Caco-2 (cell line): ENCODE data around the gene RPS6KA2. TPM values are rescaled to one million over a fixed set of nuclear protein-coding genes. Genes with fewer than 3 reads are reported as not detected.

Experiments used
- BruUV-seq: library from RNA; stranded (reverse); fragments of 400-500 nt; replicated peaks from 2 replicates; lab custom pipeline; 2021; lab: Mats Ljungman, UMichigan
- CTCF ChIA-PET: fragments of 300-600 bp; sonication (Branson Sonifier 250); formaldehyde crosslinking; loops from one replicate; lab custom pipeline; 2022; ENCODE audit warnings: antibody characterized with exemption; lab: Charles Lee
- POLR2A ChIA-PET: fragments of 300-600 bp; sonication (Branson Sonifier 250); formaldehyde crosslinking; loops from one replicate; lab custom pipeline; 2022; ENCODE audit warnings: antibody characterized with exemption; lab: Charles Lee
- DNase-seq, 2 experiments: peaks; one replicate each; pipeline versions ENCODE4 v3.0.0 to v3.0.0-alpha.2; 2020 to 2022
- H3K27me3 ChIP-seq: replicated peaks from 2 replicates; pipeline ENCODE4 v1.6.0; 2011; ENCODE audit warnings: low read length; ENCODE audit not compliant: control insufficient read depth, insufficient read depth
- H3K36me3 ChIP-seq: 2 replicates; pipeline ENCODE4 v1.5.1; 2011; ENCODE audit warnings: low read length; ENCODE audit not compliant: control insufficient read depth, insufficient read depth
- H3K4me1 ChIP-seq: fragments of 250-450 bp; sonication (Bioruptor Pico); 2 replicates; pipeline ENCODE4 v1.5.1; 2020; ENCODE audit warnings: mild to moderate bottlenecking
- H3K4me3 ChIP-seq: 2 replicates; pipeline ENCODE4 v1.5.1; 2011; ENCODE audit warnings: low read depth, mild to moderate bottlenecking, control low read depth, low read length
- H3K9me3 ChIP-seq: fragments of 250-450 bp; sonication (Bioruptor Pico); 2 replicates; pipeline ENCODE4 v1.5.1; 2020; ENCODE audit warnings: mild to moderate bottlenecking, moderate library complexity
- H3K27ac Mint-ChIP-seq: one replicate; pipeline ENCODE4 v1.8.0; 2022; ENCODE audit warnings: mixed read lengths; ENCODE audit not compliant: unreplicated experiment
- H3K27me3 Mint-ChIP-seq: one replicate; pipeline ENCODE4 v1.8.0; 2022; ENCODE audit warnings: mixed read lengths; ENCODE audit not compliant: insufficient read depth, unreplicated experiment
- H3K36me3 Mint-ChIP-seq: one replicate; pipeline ENCODE4 v1.8.0; 2022; ENCODE audit warnings: mild to moderate bottlenecking, mixed read lengths; ENCODE audit not compliant: insufficient read depth, unreplicated experiment
- H3K4me1 Mint-ChIP-seq: one replicate; pipeline ENCODE4 v1.8.0; 2022; ENCODE audit warnings: low read depth, mixed read lengths; ENCODE audit not compliant: unreplicated experiment
- H3K4me3 Mint-ChIP-seq: one replicate; pipeline ENCODE4 v1.8.0; 2022; ENCODE audit warnings: mild to moderate bottlenecking, moderate library complexity, mixed read lengths; ENCODE audit not compliant: unreplicated experiment
- H3K9me3 Mint-ChIP-seq: one replicate; pipeline ENCODE4 v1.8.0; 2022; ENCODE audit warnings: mixed read lengths; ENCODE audit not compliant: unreplicated experiment
- intact Hi-C: fragments of 100-400 bp; cut with micrococcal nuclease; formaldehyde crosslinking; loops from one replicate; pipeline ENCODE4 v1.10.0; 2022; ENCODE audit not compliant: unreplicated experiment
- total RNA-seq: library from RNA; stranded (reverse); gene quantifications from 2 replicates; pipeline ENCODE4 v1.2.3, GENCODE V29; 2022
- TF ChIP-seq, protein P1 (sequence below), 2 experiments: fragments of 200-600 bp in 1 of 2; IDR thresholded peaks; 1 replicate in 1 of 2; 2 replicates in 1 of 2; pipeline versions ENCODE4 v1.5.1 to v1.8.0; 2011 to 2022; ENCODE audit warnings: antibody characterized with exemption in 1 of 2, control low read depth in 1 of 2, inconsistent platforms in 1 of 2, low read depth in 1 of 2, low read length in 1 of 2, mild to moderate bottlenecking in 1 of 2, moderate library complexity in 1 of 2; ENCODE audit not compliant: insufficient read depth in 1 of 2, severe bottlenecking in 1 of 2, unreplicated experiment in 1 of 2

RPS6KA2 gene
- total RNA-seq, 1 experiment from 2014 or later, result 5.6 TPM

DNA sequence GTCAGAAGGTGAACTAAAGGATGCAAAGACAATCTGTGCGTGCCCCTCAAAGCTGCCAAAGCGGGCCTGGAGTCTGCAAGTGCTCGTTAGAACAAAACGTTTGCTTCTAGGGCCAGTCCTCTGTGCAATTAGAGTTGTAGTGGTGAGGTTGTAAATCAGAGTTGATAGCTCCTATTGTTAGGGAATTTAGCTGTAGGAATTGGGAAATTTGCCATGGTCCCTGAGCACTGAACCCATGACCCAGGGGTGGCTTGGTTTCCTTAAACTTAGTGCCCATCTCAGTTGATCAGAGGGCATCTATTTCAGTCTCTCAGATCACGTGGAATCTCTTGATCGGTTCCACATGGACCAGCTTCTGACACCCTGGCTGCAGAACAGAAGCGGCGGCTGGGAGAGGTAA lies 18.8 kb upstream of the RPS6KA2 start:
- POLR2A ChIA-PET, result no interaction called here
- Mint-ChIP-seq H3K9me3 (no peaks in the 10 kb centered on the region), H3K27me3 (peaks cover 5% of the 10 kb centered on the region)

DNA sequence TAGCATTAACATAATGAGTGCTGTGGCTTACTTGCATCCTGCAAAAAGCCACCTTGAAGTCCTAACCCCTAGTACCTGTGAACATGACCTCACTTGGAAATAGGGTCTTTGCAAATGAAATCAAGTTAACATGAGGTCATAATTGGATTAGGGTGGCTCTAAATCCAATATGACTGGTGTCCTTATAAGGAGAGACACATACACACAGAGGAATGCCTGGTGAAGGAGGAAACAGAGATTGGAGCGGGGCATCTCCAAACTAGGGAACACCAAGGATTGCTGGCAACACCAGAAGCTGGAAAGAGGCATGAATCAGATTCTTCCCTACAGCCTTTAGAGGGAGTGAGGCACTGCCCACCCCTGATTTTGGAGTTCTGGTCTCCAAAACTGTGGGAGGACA lies 17.6 kb upstream of the RPS6KA2 start:
- no peaks in the 10 kb centered on the region for H3K4me1 Mint-ChIP-seq
- no peak overlapping the region for H3K4me3 ChIP-seq
- peaks cover 14% of the 10 kb centered on the region for H3K27me3 Mint-ChIP-seq
- H3K9me3 ChIP-seq, result no peaks in the 10 kb centered on the region
- no peaks in the 10 kb centered on the region for H3K27me3 ChIP-seq
- no peaks in the 10 kb centered on the region for H3K36me3 Mint-ChIP-seq
- H3K4me1 ChIP-seq, result no peaks in the 10 kb centered on the region
- intact Hi-C loops, result no loop called here
- no TSS peak for BruUV-seq
- CTCF ChIA-PET, result no interaction called here
- DNase-seq, result no peak
- no peak overlapping the region for H3K27ac Mint-ChIP-seq
- POLR2A ChIA-PET, result no interaction called here
- no peaks in the 10 kb centered on the region for H3K9me3 Mint-ChIP-seq
- no peak overlapping the region for H3K4me3 Mint-ChIP-seq
- TF ChIP-seq, protein P1, sequence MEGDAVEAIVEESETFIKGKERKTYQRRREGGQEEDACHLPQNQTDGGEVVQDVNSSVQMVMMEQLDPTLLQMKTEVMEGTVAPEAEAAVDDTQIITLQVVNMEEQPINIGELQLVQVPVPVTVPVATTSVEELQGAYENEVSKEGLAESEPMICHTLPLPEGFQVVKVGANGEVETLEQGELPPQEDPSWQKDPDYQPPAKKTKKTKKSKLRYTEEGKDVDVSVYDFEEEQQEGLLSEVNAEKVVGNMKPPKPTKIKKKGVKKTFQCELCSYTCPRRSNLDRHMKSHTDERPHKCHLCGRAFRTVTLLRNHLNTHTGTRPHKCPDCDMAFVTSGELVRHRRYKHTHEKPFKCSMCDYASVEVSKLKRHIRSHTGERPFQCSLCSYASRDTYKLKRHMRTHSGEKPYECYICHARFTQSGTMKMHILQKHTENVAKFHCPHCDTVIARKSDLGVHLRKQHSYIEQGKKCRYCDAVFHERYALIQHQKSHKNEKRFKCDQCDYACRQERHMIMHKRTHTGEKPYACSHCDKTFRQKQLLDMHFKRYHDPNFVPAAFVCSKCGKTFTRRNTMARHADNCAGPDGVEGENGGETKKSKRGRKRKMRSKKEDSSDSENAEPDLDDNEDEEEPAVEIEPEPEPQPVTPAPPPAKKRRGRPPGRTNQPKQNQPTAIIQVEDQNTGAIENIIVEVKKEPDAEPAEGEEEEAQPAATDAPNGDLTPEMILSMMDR (IDR thresholded peaks at IDR 0.05; ENCODE audit: insufficient read depth in 1 of 2, low read depth in 1 of 2, low read length in 1 of 2, severe bottlenecking in 1 of 2, unreplicated experiment in 1 of 2), result no peak
- no peaks in the 10 kb centered on the region for H3K36me3 ChIP-seq

More for the DNA sequence above, 18.8 kb upstream of the RPS6KA2 start:
- H3K4me1 ChIP-seq, result no peaks in the 10 kb centered on the region
- no peak overlapping the region for H3K4me3 ChIP-seq
- Mint-ChIP-seq H3K4me3 (no peak overlapping the region), H3K27ac (no peak overlapping the region), H3K4me1 (no peaks in the 10 kb centered on the region), H3K36me3 (no peaks in the 10 kb centered on the region)
- H3K27me3 ChIP-seq, result no peaks in the 10 kb centered on the region
- H3K36me3 ChIP-seq, result no peaks in the 10 kb centered on the region
- no TSS peak for BruUV-seq
- intact Hi-C loops, result no loop called here
- no peaks in the 10 kb centered on the region for H3K9me3 ChIP-seq
- CTCF ChIA-PET, result no interaction called here
- TF ChIP-seq, protein P1 (IDR thresholded peaks at IDR 0.05; ENCODE audit: insufficient read depth in 1 of 2, low read depth in 1 of 2, low read length in 1 of 2, severe bottlenecking in 1 of 2, unreplicated experiment in 1 of 2), result no peak
- no peak for DNase-seq

DNA sequence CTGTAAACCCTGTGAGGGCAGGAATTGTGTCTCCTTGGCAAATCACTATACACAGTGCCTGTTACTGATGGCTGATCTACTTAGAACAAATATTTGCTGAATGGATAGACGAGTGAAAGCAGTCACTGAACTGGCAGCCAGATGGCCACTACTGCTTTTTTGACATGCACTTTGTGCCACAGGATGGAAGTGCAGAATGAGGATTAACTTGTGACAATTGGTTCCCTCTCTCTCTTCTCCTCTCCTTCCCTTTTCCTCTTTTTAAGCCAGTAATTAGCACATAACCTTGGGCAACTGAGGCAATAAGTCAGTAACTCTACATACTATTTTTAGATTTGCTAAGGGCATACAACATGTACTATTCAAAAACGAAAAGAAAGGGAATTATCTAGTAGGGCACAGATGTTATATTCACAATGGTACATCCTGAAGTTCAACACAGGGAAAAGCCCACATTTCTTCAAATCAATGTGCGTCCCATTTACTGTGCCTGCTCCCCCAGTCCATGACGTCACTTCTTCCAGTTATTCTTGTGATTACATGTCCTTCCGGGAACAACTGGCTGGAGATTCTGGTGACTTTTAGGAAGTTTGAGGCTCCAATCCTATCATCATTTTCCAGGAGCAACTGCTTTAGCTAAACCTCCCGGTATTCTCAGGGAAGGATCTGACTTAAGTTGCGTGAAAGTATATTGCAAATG lies 17.0 kb upstream of the RPS6KA2 start:
- Mint-ChIP-seq H3K27ac (no peak overlapping the region), H3K36me3 (no peaks in the 10 kb centered on the region), H3K4me3 (no peak overlapping the region), H3K9me3 (no peaks in the 10 kb centered on the region), H3K27me3 (peaks cover 20% of the 10 kb centered on the region), H3K4me1 (no peaks in the 10 kb centered on the region)
- Histone ChIP-seq H3K27me3 (no peaks in the 10 kb centered on the region), H3K4me3 (no peak overlapping the region), H3K4me1 (no peaks in the 10 kb centered on the region), H3K9me3 (no peaks in the 10 kb centered on the region), H3K36me3 (no peaks in the 10 kb centered on the region)
- intact Hi-C loops, result no loop called here
- ChIA-PET CTCF (no interaction called here), POLR2A (no interaction called here)
- no peak for DNase-seq
- BruUV-seq, result no TSS peak
- TF ChIP-seq, protein P1 (IDR thresholded peaks at IDR 0.05; ENCODE audit: insufficient read depth in 1 of 2, low read depth in 1 of 2, low read length in 1 of 2, severe bottlenecking in 1 of 2, unreplicated experiment in 1 of 2), result no peak
